HUDEP-2 (cell line): ENCODE results near the gene PINLYP.
A peak's percentile ranks its signal among the peaks of the same experiment; 100 is the strongest.
"Not testable (repeated sequence)": the region's sequence is repeated elsewhere in the genome, so short reads cannot be mapped to it uniquely, and the experiment has no call there.

Source experiments
- DNase-seq, 76 experiments: peaks; one replicate each; lab custom pipeline; 2025; ENCODE audit not compliant: unreplicated experiment in 76 of 76; lab: John Stamatoyannopoulos, UW

The PINLYP gene

GRCh38 chr19:43547926-43548325 lies 27.7 kb upstream of the PINLYP start:
- not testable (repeated sequence) for DNase-seq

GRCh38 chr19:43548706-43549105 lies 26.9 kb upstream of the PINLYP start:
- DNase-seq = no peak

DNA sequence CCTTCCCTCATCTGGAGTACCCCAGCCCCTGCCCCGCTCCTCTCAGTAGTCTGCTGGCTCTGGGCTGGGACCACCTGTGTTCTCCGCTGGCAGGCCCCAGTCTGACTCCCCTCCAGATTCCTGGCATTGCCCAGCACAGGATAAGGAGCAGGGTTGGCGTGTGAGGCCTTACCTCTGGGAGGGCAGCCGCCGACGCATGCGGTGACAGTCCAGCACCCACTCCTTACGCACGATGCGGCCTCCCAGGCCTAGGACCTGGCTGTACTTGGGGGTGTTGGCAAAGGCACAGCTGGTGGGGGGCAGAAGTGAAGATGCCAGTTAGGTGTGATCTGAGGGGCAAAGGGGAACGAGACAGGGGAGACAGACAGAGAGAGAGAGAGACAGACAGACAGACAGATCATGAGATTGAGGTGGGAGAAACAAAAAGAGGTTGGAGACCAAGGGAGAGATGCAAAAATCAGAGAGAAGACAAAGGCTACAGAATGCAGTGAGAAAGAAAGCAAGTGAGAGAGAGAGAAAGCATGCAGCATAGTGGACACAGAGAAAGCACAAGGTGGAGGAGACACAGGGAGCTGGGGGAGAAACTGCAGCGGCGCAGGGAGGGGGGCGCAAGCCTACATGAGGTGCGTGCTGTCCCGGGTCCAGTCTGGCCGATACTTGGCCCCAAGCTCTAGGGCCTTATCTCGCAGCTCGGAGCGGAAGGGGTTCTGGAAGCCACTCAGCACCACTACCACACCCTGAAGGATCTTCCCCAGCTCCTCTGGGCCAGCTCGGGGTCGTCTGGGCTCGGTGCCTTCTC lies 24.0 kb upstream of the PINLYP start:
- DNase-seq = no peak

DNA sequence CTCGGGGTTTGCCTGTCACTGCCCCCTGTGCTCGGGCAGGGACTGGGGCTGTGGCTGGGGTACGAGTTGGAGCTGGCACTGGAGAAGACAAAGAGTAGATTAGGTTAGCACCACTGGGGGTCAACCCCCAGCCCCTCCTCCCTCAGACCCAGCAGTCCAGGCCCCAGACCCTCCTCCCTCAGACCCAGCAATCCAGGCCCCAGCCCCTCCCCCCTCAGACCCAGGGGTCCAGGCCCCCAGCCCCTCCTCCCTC lies 23.5 kb upstream of the PINLYP start:
- no peak for DNase-seq

DNA sequence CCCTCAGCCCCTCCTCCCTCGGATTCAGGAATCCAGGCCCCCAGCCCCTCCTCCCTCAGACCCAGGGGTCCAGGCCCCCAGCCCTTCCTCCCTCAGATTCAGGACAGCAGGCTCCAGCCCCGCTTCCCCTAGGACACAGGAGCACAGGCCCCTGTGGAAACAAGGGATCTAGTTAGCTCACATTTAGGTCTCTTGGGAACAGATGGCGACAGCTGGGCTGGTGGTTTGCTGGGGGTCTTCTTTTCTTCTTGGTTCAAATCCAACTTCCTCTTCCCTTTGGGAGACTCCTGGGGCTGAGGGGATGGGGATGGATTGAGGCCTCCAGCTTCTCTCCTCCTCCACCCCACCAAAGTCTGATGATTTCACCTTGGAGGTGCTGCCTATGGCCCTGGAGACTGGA lies 23.0 kb upstream of the PINLYP start:
- no peak for DNase-seq

DNA sequence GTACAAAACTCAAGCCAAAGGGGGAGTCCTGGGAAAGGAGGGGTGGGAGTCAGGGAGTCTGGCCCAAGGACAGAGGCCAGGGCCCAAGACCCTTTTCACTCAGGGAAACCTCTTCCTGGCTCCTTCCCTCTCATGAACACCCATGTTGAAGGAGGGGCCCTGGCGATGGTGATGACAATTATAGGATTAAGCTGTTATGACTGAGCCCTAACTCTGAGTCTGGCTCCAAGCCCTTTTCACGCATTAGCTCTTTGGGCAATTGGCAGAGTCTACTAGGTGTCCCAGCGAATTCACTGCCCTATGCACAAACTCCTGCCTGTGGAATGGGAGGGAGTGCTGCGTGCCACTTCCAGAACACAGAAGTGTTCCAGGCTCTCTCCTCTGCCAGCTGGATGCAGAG lies 21.9 kb upstream of the PINLYP start:
- no peak for DNase-seq

DNA sequence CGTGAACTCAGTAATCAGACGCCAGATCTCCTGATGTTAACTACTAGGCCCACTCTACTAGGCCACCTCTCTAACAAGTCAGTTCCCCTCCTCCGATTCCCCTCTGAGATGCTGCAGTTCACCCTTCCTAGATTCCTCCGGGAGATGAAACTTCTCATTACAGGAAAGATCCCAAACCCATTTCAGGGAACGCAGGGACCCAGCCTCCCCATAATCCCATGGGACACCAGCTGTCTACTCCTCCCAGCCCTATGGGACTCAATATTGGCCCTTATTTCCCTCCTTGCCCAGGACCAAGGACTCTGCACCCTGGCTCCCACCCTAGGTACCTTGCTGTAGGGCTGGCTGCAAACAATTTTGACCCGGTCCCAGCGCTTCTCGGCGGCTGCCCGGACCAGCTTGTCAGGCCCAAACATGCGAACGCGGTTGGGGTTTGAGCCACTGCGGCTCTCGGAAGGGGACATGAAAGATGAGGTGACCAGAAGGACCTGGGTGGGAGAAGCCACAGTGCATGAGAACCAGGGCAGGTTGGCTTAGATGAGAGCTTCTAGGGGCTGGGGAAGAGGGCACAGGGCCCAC lies 21.2 kb upstream of the PINLYP start:
- DNase-seq = no peak

GRCh38 chr19:43555185-43555770 lies 20.3 kb upstream of the PINLYP start:
- DNase-seq = peak in 72 of 76 experiments; percentile 10 to 92 (median 70)

DNA sequence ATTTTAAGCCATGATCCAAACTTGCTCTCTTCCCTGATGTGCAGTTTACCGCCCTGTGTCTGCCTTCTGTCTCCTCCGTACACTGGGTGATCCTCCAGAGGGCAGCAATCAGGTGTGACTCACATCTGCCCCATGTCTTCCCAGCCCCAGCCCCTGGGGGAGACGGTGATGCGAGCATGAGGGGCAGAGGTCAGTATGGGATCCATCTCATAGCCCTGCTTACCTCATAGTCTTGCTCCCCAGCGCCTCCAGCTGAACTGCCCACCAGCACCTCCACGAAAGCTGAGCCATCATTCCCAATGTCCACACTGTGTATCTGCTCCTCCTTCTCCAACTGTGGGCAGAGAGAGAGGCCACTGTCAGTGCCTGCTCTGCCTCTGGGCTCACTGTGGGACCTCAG lies 14.9 kb upstream of the PINLYP start:
- peak in 26 of 76 experiments; percentile 9 to 45 (median 24) for DNase-seq

GRCh38 chr19:43561139-43561970 lies 14.2 kb upstream of the PINLYP start:
- no peak for DNase-seq

GRCh38 chr19:43562226-43562697 lies 13.3 kb upstream of the PINLYP start:
- DNase-seq = no peak

- DNase-seq = peak in 74 of 76 experiments; percentile 25 to 94 (median 74)
Observed at GRCh38 chr19:43562698-43563241, 12.8 kb upstream of the PINLYP start.

GRCh38 chr19:43563816-43564457 lies 11.7 kb upstream of the PINLYP start:
- no peak for DNase-seq

DNA sequence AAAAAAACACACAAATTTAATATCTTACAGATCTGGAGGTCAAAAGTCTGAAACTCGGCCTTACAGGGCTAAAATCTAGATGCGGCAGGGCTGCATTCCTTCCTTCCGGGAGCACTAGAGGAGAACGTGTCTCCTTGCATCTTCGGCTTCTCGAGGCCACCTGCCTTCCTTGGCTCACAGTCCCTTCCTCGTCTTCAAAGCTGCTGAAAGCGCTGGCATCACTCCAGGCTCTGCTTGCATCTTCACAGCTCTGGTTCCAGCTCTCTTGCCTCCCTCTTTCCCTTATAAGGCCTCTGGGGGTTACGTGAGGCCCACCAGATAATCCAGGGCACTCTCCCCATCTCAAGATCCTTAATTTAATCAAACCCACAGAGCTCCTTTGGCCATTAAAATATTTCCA lies 10.8 kb upstream of the PINLYP start:
- DNase-seq = no peak

- DNase-seq = no peak
Observed at GRCh38 chr19:43569657-43570056, 5.9 kb upstream of the PINLYP start.

DNA sequence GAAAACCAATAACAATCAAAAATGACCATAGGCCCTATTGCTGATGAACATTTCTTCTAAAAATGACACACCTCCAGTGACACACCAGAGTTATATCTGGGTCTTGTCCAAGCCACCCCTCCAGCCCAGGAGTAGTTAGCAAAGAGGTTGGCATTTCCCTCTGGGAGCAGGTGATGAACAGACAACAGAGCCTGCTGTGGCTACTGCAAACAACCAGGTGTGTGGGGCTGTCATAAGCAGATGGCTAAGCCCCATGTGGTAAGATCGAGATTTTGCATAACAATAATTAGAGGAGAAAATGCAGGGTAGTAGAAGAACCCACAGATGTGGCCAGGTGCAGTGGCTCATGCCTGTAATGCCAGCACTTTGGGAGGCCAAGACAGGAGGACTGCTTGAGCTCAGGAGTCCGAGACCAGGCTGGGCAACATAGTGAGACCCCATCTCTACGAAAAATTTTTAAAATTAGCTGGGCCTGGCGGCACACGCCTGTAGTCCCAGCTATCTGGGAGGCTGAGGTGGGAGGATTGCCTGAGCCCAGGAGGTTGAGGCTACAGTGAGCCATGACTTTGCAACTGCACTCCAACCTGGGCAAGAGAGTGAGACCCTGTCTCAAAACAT lies 5.3 kb upstream of the PINLYP start:
- DNase-seq = no peak

DNA sequence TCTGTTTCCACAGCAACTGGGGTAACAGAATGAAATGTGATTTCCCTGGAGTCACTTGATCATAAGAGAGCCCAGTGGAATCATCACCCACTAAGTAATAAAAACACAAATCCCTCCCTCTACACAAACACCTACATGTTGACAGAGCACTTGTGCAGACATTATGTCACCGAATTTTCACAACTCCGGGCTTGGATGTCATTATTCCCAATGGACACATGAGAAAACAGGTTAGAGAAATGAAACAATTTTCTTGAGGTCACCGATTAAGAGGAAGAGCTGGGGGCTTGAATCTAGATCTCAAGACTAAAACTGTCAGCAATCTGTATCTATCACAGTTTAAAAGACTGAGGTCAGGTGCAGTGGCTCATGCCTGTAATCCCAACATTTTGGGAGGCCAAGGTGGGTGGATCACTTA lies 3.4 kb upstream of the PINLYP start:
- DNase-seq = no peak

DNA sequence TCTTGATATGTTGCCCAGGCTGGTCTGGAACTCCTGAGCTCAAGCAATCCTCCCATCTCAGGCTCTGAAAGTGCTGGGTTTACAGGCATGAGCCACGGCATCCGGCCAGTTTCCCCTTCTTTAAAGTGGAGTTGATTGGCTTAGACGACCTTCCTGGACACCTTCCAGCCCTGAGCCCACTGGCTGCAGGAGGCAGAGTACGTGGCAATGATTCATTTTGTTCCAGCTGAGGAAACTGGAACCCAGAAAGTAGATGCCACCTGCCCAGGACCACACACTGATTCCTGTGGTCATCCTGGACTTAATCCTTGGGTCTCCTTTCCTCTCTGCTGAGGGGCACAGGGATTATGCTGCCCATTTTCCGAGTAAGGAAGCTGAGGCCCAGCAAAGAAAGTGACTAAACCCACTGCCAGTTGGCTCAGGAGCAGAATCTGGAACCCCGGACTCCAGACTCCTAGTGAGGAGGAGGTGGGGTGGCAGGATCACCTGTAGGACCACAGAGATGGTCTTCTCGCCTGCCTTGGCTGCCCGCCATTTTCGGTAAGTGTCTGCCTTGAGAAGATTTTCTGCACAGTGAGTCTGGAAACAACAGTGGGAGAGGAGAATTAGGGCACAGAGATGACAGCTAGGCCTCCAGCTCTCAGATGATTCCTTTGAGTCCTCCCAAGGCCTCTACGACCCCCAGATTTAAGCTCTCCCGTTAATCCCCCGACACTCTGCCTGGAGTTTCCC lies 1.0 kb upstream of the PINLYP start:
- DNase-seq = peak in 3 of 76 experiments; percentile 24 to 40 (median 26)
